ENCODE data around the gene CST3.
A peak's percentile ranks its signal among the peaks of the same experiment; 100 is the strongest.

DNA sequence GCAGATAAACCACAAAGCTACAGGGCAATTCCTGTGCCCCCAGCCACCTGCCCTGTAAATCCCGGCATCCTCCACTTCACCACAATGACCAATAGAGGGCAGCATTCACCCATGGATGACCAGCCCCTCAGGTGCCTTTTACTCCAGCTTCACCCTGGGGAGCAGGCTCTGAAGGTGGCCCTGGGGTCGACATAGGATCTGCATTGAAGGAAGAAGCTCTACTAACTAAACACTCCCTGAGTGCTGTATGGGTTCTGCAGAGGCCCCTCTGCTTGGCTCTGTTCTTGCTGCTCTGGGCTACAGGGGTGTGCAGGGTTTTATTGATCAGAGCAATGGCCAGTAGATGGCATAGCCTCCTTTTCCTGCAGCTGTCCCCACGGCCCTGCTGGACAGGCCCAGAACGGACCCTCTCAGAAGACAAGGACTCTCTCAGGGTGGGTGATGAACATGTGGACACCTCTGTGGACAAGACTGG lies 30.8 kb upstream of the CST3 start:
- TF ChIP-seq MYC (IDR thresholded peaks at IDR 0.05; ENCODE audit: low read depth, low read length) = no peak
- TF ChIP-seq, protein P1, sequence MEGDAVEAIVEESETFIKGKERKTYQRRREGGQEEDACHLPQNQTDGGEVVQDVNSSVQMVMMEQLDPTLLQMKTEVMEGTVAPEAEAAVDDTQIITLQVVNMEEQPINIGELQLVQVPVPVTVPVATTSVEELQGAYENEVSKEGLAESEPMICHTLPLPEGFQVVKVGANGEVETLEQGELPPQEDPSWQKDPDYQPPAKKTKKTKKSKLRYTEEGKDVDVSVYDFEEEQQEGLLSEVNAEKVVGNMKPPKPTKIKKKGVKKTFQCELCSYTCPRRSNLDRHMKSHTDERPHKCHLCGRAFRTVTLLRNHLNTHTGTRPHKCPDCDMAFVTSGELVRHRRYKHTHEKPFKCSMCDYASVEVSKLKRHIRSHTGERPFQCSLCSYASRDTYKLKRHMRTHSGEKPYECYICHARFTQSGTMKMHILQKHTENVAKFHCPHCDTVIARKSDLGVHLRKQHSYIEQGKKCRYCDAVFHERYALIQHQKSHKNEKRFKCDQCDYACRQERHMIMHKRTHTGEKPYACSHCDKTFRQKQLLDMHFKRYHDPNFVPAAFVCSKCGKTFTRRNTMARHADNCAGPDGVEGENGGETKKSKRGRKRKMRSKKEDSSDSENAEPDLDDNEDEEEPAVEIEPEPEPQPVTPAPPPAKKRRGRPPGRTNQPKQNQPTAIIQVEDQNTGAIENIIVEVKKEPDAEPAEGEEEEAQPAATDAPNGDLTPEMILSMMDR (IDR thresholded peaks at IDR 0.05; ENCODE audit: low read depth, low read length) = peak; percentile 86
